K562 (cell line): Measurements from ENCODE around the gene FCRL3. TPM values are rescaled to one million over a fixed set of nuclear protein-coding genes. Genes with fewer than 3 reads are reported as not detected.
A peak's percentile ranks its signal among the peaks of the same experiment; 100 is the strongest.

Experiments used
- ATAC-seq: fragments of 200-7000 bp; cut with Tn5 transposase; 3 replicates; pipeline ENCODE4 v1.9.1; 2020; ENCODE audit warnings: moderate library complexity
- BruUV-seq: library from RNA; stranded (reverse); fragments of 400-500 nt; replicated peaks from 2 replicates; lab custom pipeline; 2021; lab: Mats Ljungman, UMichigan
- CTCF ChIA-PET: fragments of 300-600 bp; formaldehyde crosslinking; extraction: SDS; loops from one replicate; lab custom pipeline; 2021; ENCODE audit warnings: low intra/inter-chr PET ratio; lab: Yijun Ruan, JAX
- POLR2A ChIA-PET: fragments of 300-600, 350-650 bp; sonication (Branson Sonifier 250); formaldehyde crosslinking; extraction: SDS; loops from one replicate; lab custom pipeline; 2021; ENCODE audit warnings: antibody characterized with exemption, inconsistent platforms; lab: Yijun Ruan, JAX
- DNase-seq, 4 experiments: peaks; one replicate each; pipeline versions ENCODE4 v3.0.0 to v3.0.0-alpha.2; 2011 to 2018; ENCODE audit warnings: low spot score in 3 of 4, mixed read lengths in 3 of 4; ENCODE audit errors: extremely low read depth in 1 of 4
- FAIRE-seq: peaks from 2 replicates; lab custom pipeline; 2011; peaks lifted over from hg19 to GRCh38; lab: Jason Lieb, UNC
- H2AFZ ChIP-seq: 2 replicates; pipeline ENCODE4 v1.6.0; 2011; ENCODE audit warnings: low read depth, low read length, control low read depth, inconsistent platforms
- H3K27ac ChIP-seq: fragments of 200-600 bp; 3 replicates; pipeline ENCODE4 v1.8.0; 2011; ENCODE audit warnings: low read depth, mild to moderate bottlenecking, control low read depth, inconsistent platforms, low read length, moderate library complexity, mixed read lengths; ENCODE audit errors: extremely low read depth
- H3K27me3 ChIP-seq, 2 experiments: fragments of 300-600 bp in 1 of 2; 2 replicates in 1 of 2; 3 replicates in 1 of 2; pipeline versions ENCODE4 v1.6.0 to v1.8.0; 2011; ENCODE audit warnings: inconsistent platforms in 2 of 2, low read length in 2 of 2, mild to moderate bottlenecking in 1 of 2, mixed read lengths in 1 of 2, moderate library complexity in 1 of 2; ENCODE audit not compliant: control insufficient read depth in 2 of 2, insufficient read depth in 2 of 2
- H3K36me3 ChIP-seq: fragments of 300-600 bp; 3 replicates; pipeline ENCODE4 v1.8.0; 2011; ENCODE audit warnings: mild to moderate bottlenecking, low read length, inconsistent platforms; ENCODE audit not compliant: control insufficient read depth, insufficient read depth
- H3K4me1 ChIP-seq, 2 experiments: fragments of 200-600 bp in 1 of 2; replicated peaks in 1 of 2; 2 replicates in 1 of 2; 3 replicates in 1 of 2; pipeline versions ENCODE4 v1.5.1 to v1.8.0; 2011; ENCODE audit warnings: inconsistent platforms in 2 of 2, low read length in 2 of 2, mild to moderate bottlenecking in 1 of 2, mixed read lengths in 1 of 2, moderate library complexity in 1 of 2; ENCODE audit not compliant: control insufficient read depth in 2 of 2, insufficient read depth in 2 of 2
- H3K4me2 ChIP-seq: 2 replicates; pipeline ENCODE4 v1.6.1; 2011; ENCODE audit warnings: low read length, control low read depth, inconsistent platforms, mixed read lengths; ENCODE audit not compliant: insufficient read depth
- H3K4me3 ChIP-seq: fragments of 200-600 bp; sonication (generic), shearing (Covaris generic); 2 replicates; pipeline ENCODE4 v1.5.1; 2016; ENCODE audit warnings: control low read depth, inconsistent platforms
- H3K79me2 ChIP-seq: fragments of 200-600 bp; 3 replicates; pipeline ENCODE4 v1.8.0; 2011; ENCODE audit warnings: low read length, inconsistent platforms; ENCODE audit not compliant: control insufficient read depth, insufficient read depth
- H3K9ac ChIP-seq, 2 experiments: 2 replicates each; pipeline versions ENCODE4 v1.6.0 to v1.6.1; 2011; ENCODE audit warnings: low read depth in 2 of 2, low read length in 2 of 2, control low read depth in 1 of 2, inconsistent platforms in 1 of 2, mild to moderate bottlenecking in 1 of 2, mixed read lengths in 1 of 2; ENCODE audit not compliant: insufficient read depth in 1 of 2
- H3K9me1 ChIP-seq: one replicate; pipeline ENCODE4 v1.6.0; 2011; ENCODE audit warnings: inconsistent platforms, mild to moderate bottlenecking, low read length, moderate library complexity; ENCODE audit not compliant: control insufficient read depth, insufficient read depth
- H3K9me3 ChIP-seq: replicated peaks from 2 replicates; pipeline ENCODE4 v1.5.1; 2011; ENCODE audit warnings: low read depth, low read length, inconsistent platforms; ENCODE audit not compliant: control insufficient read depth, insufficient read depth
- H4K20me1 ChIP-seq: replicated peaks from 2 replicates; pipeline ENCODE4 v1.6.1; 2011; ENCODE audit warnings: low read length, inconsistent platforms, mixed read lengths; ENCODE audit not compliant: control insufficient read depth, insufficient read depth
- ADNP ChIP-seq: fragments of 200-800 bp; sonication (Bioruptor generic); IDR thresholded peaks from 2 replicates; pipeline ENCODE4 v1.6.1; 2016; ENCODE audit warnings: missing genetic modification characterization, missing compliant biosample characterization
- BCOR ChIP-seq: fragments of 450-650 bp; IDR thresholded peaks from 2 replicates; pipeline ENCODE4 v1.6.1; 2016
- E2F6 ChIP-seq, 2 experiments: IDR thresholded peaks; 2 replicates each; pipeline ENCODE4 v1.6.1; 2011; ENCODE audit warnings: borderline replicate concordance in 1 of 2, control low read depth in 1 of 2, low read depth in 1 of 2, low read length in 1 of 2, mild to moderate bottlenecking in 1 of 2, mixed read lengths in 1 of 2, moderate library complexity in 1 of 2; ENCODE audit not compliant: insufficient read depth in 1 of 2, insufficient read length in 1 of 2, poor library complexity in 1 of 2, severe bottlenecking in 1 of 2; ENCODE audit errors: extremely low read depth in 1 of 2
- ELF4 ChIP-seq: fragments of 450-650 bp; formaldehyde crosslinking; IDR thresholded peaks from 2 replicates; pipeline ENCODE4 v1.4.0; 2022; ENCODE audit warnings: missing genetic modification characterization
- GTF2B ChIP-seq: IDR thresholded peaks from 2 replicates; pipeline ENCODE4 v1.6.1; 2011; ENCODE audit not compliant: insufficient read length; ENCODE audit errors: extremely low read depth
- HMG20A ChIP-seq: fragments of 450-650 bp; formaldehyde crosslinking; conservative IDR thresholded peaks from 2 replicates; pipeline ENCODE4 v1.4.0; 2020; ENCODE audit warnings: mild to moderate bottlenecking, mixed read lengths
- HSF4 ChIP-seq: fragments of 250-450 bp; sonication (Bioruptor Pico); IDR thresholded peaks from 2 replicates; pipeline ENCODE4 v2.1.2; 2022; ENCODE audit warnings: mild to moderate bottlenecking, moderate library complexity, borderline replicate concordance
- MCM5 ChIP-seq: fragments of 450-650 bp; IDR thresholded peaks from 2 replicates; pipeline ENCODE4 v1.6.1; 2016; ENCODE audit warnings: low read depth
- MTF1 ChIP-seq: fragments of 250-450 bp; sonication (Bioruptor Pico); IDR thresholded peaks from 2 replicates; pipeline ENCODE4 v1.9.0; 2021; ENCODE audit warnings: moderate library complexity, mild to moderate bottlenecking, inconsistent platforms, borderline replicate concordance
- OTX1 ChIP-seq: fragments of 450-650 bp; formaldehyde crosslinking; IDR thresholded peaks from 2 replicates; pipeline ENCODE4 v1.4.0; 2022; ENCODE audit warnings: mild to moderate bottlenecking
- SMAD1 ChIP-seq: fragments of 150-350 bp; IDR thresholded peaks from 2 replicates; pipeline ENCODE4 v1.6.1; 2014; ENCODE audit warnings: low read length, low read depth; ENCODE audit not compliant: partially characterized antibody
- SMAD2 ChIP-seq: fragments of 150-350 bp; IDR thresholded peaks from 2 replicates; pipeline ENCODE4 v1.6.1; 2014; ENCODE audit warnings: low read depth, mild to moderate bottlenecking, low read length
- ZFP36 ChIP-seq: fragments of 150-350 bp; IDR thresholded peaks from 2 replicates; pipeline ENCODE4 v1.6.1; 2018; ENCODE audit warnings: low read length, low read depth; ENCODE audit not compliant: partially characterized antibody
- ZNF143 ChIP-seq: sonication (generic); formaldehyde crosslinking; IDR thresholded peaks from 2 replicates; pipeline ENCODE4 v1.9.0; 2022; ENCODE audit warnings: mild to moderate bottlenecking, missing genetic modification reagents
- ZNF263 ChIP-seq: sonication (generic); formaldehyde crosslinking; IDR thresholded peaks from 2 replicates; pipeline ENCODE4 v1.8.0; 2022; ENCODE audit warnings: mild to moderate bottlenecking, missing genetic modification reagents, borderline replicate concordance
- ZNF766 ChIP-seq: fragments of 200-800 bp; sonication (Bioruptor generic); conservative IDR thresholded peaks from 2 replicates; pipeline ENCODE4 v1.6.1; 2016; ENCODE audit warnings: missing genetic modification characterization, missing compliant biosample characterization
- WGBS: fragments of 100-300 bp; shearing (Covaris generic); methylation state at CpG from one replicate; pipeline ENCODE4 v1.1.6; 2016; ENCODE audit warnings: low coverage, mixed read lengths; ENCODE audit not compliant: insufficient coverage; ENCODE audit errors: missing lambda C conversion rate; 5-methylcytosine and 5-hydroxymethylcytosine counted together
- in situ Hi-C: fragments of 300-500 bp; cut with MboI; formaldehyde crosslinking; loops from 4 replicates; pipeline ENCODE4 v1.15.0; 2018; ENCODE audit warnings: inconsistent platforms, mixed read lengths
- intact Hi-C: fragments of 100-400 bp; cut with micrococcal nuclease; formaldehyde crosslinking; loops from 2 replicates; pipeline ENCODE4 v1.14.2; 2022
- polyA plus RNA-seq, 8 experiments: library from polyadenylated mRNA; depleted of rRNA in 4 of 8; stranded (reverse) in 5 of 8; unstranded in 3 of 8; fragments of >200 nt; fragmentation: Nextera tagmentation in 2 of 8; fragmentation: Illumina TruSeq in 1 of 8; extraction: Ambion mirVana in 2 of 8; extraction: Trizol in 1 of 8; gene quantifications; 2 replicates each; pipeline versions ENCODE4 v1.2.1 to v1.2.3, GENCODE V29; 2011 to 2014; ENCODE audit warnings: inconsistent platforms in 1 of 8, missing spikeins in 1 of 8
- total RNA-seq, 7 experiments: library from RNA; depleted of rRNA in 6 of 7; stranded (reverse); fragments of >200 nt in 6 of 7; fragmentation: Illumina TruSeq in 2 of 7; extraction: Trizol in 2 of 7; gene quantifications; 2 replicates each; pipeline versions ENCODE4 v1.2.1 to v1.2.3, GENCODE V29; 2011 to 2021; ENCODE audit warnings: low replicate concordance in 1 of 7

The FCRL3 gene
- total and polyA plus RNA-seq, 9 of the 15 experiments (the other 6 are each of a cell fraction or from before 2014, with no cell fraction given), result not detected

GRCh38 chr1:157721985-157722384 lies 21.4 kb upstream of the FCRL3 start:
- intact Hi-C loops, result no loop called here
- 0% methylated on average over 1 of the region's 1 CpG for WGBS

GRCh38 chr1:157715736-157716135 lies 15.2 kb upstream of the FCRL3 start:
- Histone ChIP-seq H3K9me3 (no peaks in the 10 kb centered on the region), H3K4me3 (no peak overlapping the region), H3K9me1 (no peaks in the 10 kb centered on the region), H3K27ac (no peak overlapping the region), H3K79me2 (no peaks in the 10 kb centered on the region), H3K4me2 (no peak overlapping the region), H4K20me1 (no peaks in the 10 kb centered on the region), H3K36me3 (no peaks in the 10 kb centered on the region), H2AFZ (no peak overlapping the region), H3K9ac (no peak overlapping the region), H3K27me3 (no peaks in the 10 kb centered on the region), H3K4me1 (no peaks in the 10 kb centered on the region)
- ChIA-PET CTCF (no interaction called here), POLR2A (no interaction called here)
- WGBS, result 2% methylated on average over 4 of the region's 5 CpGs
- intact Hi-C loops, result no loop called here
- in situ Hi-C loops, result no loop called here
- no TSS peak for BruUV-seq
- ATAC-seq, result no peak
- DNase-seq, result no peak
- no peak for FAIRE-seq
- TF ChIP-seq BCOR (no peak), MTF1 (CRISPR knock-in tag) (no peak), HMG20A (no peak), ZNF766 (CRISPR knock-in tag) (no peak), E2F6 (IDR thresholded peaks at IDR 0.05; ENCODE audit: borderline replicate concordance in 1 of 2, extremely low read depth in 1 of 2, insufficient read depth in 1 of 2, insufficient read length in 1 of 2, low read depth in 1 of 2, low read length in 1 of 2, poor library complexity in 1 of 2, severe bottlenecking in 1 of 2) (no peak), HSF4 (CRISPR knock-in tag) (no peak), ELF4 (CRISPR knock-in tag) (no peak), ZNF143 (CRISPR knock-in tag) (no peak), MCM5 (no peak), SMAD2 (no peak), ZNF263 (CRISPR knock-in tag) (no peak), GTF2B (no peak)

More at GRCh38 chr1:157721985-157722384, 21.4 kb upstream of the FCRL3 start:
- no peak for ATAC-seq
- no peak overlapping the region for H3K4me3 ChIP-seq
- no peaks in the 10 kb centered on the region for H3K9me3 ChIP-seq
- ChIA-PET POLR2A (no interaction called here), CTCF (interaction anchor here (0.6 kb wide), 1 partner anchor 42 kb away, joined by 5 read pairs; no protein-coding TSS in a partner anchor)
- in situ Hi-C loops, result no loop called here
- no peak overlapping the region for H3K9ac ChIP-seq
- H3K4me1 ChIP-seq, result no peaks in the 10 kb centered on the region
- H3K79me2 ChIP-seq, result no peaks in the 10 kb centered on the region
- TF ChIP-seq ADNP (tag), result no peak
- no peak for TF ChIP-seq OTX1 (CRISPR knock-in tag)
- peak; percentile 76 for TF ChIP-seq ZFP36
- TF ChIP-seq SMAD1, result no peak
- no peak overlapping the region for H2AFZ ChIP-seq
- H3K36me3 ChIP-seq, result no peaks in the 10 kb centered on the region
- H3K27ac ChIP-seq, result no peak overlapping the region
- no peaks in the 10 kb centered on the region for H4K20me1 ChIP-seq
- BruUV-seq, result no TSS peak
- H3K9me1 ChIP-seq, result no peaks in the 10 kb centered on the region
- FAIRE-seq, result no peak
- H3K4me2 ChIP-seq, result no peak overlapping the region
- no peak for DNase-seq
- no peaks in the 10 kb centered on the region for H3K27me3 ChIP-seq
